Gastroesophageal sphincter (tissue), 3 donors: Measurements from ENCODE around the gene PTGES2.

ENCODE experiments used
- CTCF ChIP-seq, 4 experiments: fragments of 200-600 bp in 2 of 4; fragments of 450-650 bp in 2 of 4; sonication (generic) in 1 of 4; IDR thresholded peaks; one replicate each; pipeline ENCODE4 v1.5.1; 2017 to 2019; ENCODE audit warnings: antibody characterized with exemption in 4 of 4, mild to moderate bottlenecking in 2 of 4, moderate library complexity in 2 of 4
- EP300 ChIP-seq: sonication (generic); formaldehyde crosslinking; IDR thresholded peaks from one replicate; pipeline ENCODE4 v1.6.1; 2017; ENCODE audit warnings: antibody characterized with exemption, mild to moderate bottlenecking
- POLR2A ChIP-seq, 2 donors: fragments of 450-650 bp; IDR thresholded peaks; one replicate each; pipeline ENCODE4 v1.6.1; 2017; ENCODE audit warnings: antibody characterized with exemption in 2 of 2, mild to moderate bottlenecking in 2 of 2, moderate library complexity in 1 of 2
- POLR2AphosphoS5 ChIP-seq: sonication (generic); formaldehyde crosslinking; IDR thresholded peaks from one replicate; pipeline ENCODE4 v1.6.1; 2017; ENCODE audit warnings: antibody characterized with exemption

GRCh38 chr9:128145536-128145935 lies 18.0 kb upstream of the PTGES2 start:
- TF ChIP-seq POLR2A (IDR thresholded peaks at IDR 0.05) (no peak), CTCF (IDR thresholded peaks at IDR 0.05) (no peak), POLR2AphosphoS5 (no peak), EP300 (no peak)
